GM12865 (cell line): ENCODE measurements around the gene ESR2.

Experiments used
- DNase-seq: peaks from one replicate; pipeline ENCODE4 v3.0.0; 2010; ENCODE audit warnings: low read depth
- H3K4me3 ChIP-seq: 2 replicates; pipeline ENCODE4 v1.5.1; 2011; ENCODE audit warnings: mild to moderate bottlenecking, low read depth, low read length, control low read depth
- TF ChIP-seq, protein P1 (sequence below): IDR thresholded peaks from 2 replicates; pipeline ENCODE4 v1.5.1; 2011; ENCODE audit warnings: low read length, control low read depth, low read depth, inconsistent platforms; ENCODE audit not compliant: insufficient read depth; ENCODE audit errors: missing control alignments

ESR2 gene

DNA sequence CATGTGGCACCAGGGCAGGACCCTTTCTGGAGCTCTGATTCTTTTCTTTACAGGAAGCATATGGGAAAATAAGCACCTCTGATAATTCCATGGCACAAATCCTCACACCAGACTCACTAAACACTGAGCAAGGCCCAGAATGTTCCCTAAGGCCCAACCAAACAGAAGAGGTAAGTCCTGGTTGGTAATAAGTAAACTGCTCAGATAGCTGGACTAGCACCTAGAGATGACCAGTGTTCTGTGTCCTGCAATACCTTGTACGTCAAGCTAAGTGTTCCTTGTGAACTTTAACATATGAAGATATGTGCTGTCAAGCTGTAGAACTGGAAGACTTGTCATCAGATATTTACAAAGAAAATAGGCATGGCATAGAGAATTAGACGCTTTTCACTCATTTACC lies 186.7 kb downstream of the ESR2 start:
- TF ChIP-seq, protein P1, sequence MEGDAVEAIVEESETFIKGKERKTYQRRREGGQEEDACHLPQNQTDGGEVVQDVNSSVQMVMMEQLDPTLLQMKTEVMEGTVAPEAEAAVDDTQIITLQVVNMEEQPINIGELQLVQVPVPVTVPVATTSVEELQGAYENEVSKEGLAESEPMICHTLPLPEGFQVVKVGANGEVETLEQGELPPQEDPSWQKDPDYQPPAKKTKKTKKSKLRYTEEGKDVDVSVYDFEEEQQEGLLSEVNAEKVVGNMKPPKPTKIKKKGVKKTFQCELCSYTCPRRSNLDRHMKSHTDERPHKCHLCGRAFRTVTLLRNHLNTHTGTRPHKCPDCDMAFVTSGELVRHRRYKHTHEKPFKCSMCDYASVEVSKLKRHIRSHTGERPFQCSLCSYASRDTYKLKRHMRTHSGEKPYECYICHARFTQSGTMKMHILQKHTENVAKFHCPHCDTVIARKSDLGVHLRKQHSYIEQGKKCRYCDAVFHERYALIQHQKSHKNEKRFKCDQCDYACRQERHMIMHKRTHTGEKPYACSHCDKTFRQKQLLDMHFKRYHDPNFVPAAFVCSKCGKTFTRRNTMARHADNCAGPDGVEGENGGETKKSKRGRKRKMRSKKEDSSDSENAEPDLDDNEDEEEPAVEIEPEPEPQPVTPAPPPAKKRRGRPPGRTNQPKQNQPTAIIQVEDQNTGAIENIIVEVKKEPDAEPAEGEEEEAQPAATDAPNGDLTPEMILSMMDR, result no peak

DNA sequence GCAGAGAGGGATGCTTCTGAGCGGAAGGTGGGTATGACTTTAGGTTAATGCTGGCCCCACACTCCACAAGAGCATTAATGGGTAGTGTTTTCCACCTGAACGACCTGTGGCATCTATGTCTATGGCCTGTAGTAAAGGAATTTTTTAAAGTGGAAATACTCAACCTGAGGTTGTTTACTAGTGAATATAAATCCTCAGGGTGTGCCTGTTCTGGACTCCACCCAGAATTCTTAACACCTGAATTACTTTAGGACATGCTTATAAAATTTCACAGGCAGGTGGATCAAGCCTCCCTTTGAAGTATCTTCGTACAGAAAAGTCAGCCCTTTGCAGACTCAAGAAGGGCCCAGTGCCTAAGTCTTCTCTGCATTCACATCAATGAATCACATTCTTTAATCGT lies 196.1 kb downstream of the ESR2 start:
- H3K4me3 ChIP-seq, result no peak overlapping the region
- TF ChIP-seq, protein P1, result no peak
- DNase-seq, result no peak

More for the DNA sequence above, 186.7 kb downstream of the ESR2 start:
- H3K4me3 ChIP-seq, result no peak overlapping the region
- no peak for DNase-seq

DNA sequence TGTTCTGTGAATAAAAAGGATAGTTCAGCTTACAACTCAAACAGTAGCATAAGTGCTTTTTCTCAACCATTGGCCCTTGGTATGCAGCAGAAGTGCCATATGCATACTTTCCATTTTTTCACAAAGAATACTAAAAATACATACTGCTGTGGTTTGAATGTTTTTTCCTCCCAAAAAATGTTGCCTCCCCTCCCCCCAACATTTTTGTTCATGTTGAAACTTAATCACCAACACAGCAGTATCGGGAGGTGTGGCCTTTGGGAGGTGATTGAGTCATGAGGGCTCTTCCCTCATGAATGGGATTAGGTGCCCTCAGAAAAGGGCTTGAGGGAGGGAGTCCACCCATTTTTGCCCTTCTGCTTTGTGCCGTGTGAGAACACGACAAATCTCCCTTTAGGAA lies 198.6 kb downstream of the ESR2 start:
- no peak overlapping the region for H3K4me3 ChIP-seq
- TF ChIP-seq, protein P1, result no peak
- DNase-seq, result no peak

DNA sequence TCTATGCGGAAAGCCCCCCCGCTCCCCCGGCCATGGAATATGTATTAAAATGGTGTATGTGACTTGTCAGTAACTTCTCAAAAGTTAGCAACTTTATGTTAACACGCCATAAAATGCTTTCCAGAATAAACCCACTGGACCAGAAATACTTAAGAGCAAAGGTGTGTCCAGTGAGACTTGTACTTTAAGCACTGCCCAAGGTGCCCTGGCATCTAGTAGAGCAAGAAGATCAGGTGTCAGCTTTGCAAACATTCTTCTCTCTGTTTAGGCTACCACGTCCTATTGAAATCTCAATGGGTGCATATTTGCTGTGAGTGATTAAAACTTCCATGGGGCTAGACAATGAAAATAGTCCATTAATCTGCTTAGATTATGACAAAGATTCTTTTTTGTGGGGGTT lies 201.2 kb downstream of the ESR2 start:
- DNase-seq, result no peak
- TF ChIP-seq, protein P1, result no peak
- no peak overlapping the region for H3K4me3 ChIP-seq

DNA sequence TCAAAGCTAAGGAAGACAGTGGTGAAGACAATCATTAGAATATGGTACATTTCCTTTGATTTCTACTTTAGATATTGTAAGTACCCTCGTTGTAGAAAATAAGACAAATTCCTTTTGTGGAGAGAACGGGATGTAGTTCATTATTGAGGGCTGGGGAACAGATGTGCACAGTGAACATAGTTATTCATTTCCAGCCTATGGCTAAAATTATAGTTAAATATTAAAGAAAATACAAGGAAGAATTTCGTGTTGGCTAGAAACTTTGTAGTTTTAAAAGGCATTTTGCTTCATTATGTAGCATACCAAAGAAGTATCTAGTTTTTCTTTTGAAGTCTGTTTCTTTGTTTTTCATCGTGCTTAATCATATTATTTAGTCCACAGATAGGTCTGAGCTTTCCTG lies 201.8 kb downstream of the ESR2 start:
- TF ChIP-seq, protein P1, result no peak
- DNase-seq, result no peak
- no peak overlapping the region for H3K4me3 ChIP-seq

DNA sequence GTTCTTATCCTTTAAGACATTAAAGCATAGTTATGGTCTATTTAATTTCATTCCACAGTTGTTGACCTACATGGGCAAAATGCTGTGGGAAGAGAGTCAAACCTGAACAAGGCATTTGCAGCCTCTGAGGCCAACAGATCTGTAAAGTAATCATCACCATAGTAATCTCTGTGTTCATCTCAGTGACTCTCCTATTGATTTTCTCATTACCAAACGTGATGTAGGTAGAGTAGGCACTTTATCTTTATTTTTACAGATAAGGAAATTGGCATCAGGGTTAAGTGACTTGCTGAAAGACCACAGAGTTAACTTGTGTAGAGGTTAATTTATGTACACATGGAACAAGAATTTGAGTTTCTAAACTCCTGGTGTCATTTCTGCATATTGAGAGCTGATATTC lies 203.0 kb downstream of the ESR2 start:
- no peak for DNase-seq
- TF ChIP-seq, protein P1, result no peak
- no peak overlapping the region for H3K4me3 ChIP-seq

DNA sequence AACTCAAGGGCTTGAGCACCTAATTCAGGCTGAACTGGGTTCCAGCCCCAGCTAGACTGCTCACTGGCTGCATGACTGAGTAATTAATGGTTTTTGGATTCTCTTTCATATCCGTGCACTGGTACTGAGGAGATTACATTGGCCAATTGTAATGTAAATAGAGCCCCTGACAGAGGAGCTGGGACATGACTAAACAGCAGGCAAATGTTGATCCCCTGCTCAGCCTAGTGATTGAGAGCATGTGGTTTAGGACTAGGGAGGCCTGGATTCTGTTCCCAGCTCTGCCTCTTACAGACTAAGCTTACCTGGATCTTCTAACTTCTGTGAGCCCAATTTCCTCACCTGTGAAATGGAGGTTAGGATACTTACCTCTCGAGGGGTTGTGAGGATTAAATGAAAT lies 204.3 kb downstream of the ESR2 start:
- TF ChIP-seq, protein P1, result no peak
- no peak overlapping the region for H3K4me3 ChIP-seq
- no peak for DNase-seq
